ENCODE measurements around the gene CFDP1.

The CFDP1 gene

DNA sequence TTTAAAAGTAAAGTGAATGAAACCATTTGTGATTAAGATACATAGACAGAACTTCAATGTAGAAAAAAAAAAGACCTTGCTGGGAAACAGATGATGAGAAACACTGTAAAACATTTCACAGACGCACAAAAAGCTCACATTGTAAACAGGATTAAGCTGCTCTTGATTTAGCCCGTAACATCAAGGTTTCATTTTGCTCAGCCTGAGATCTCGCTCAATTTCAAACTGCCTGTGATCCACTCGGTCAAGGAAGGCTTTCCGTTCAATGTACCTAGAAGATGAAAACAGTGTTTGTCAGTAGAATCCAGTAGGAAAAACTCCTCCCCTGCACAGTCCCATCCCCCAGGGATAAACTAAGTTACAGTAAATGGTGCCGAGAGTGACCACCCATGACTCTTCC is 139.5 kb downstream of the CFDP1 start:
- Histone ChIP-seq H3K4me3 (ENCODE audit: control insufficient read depth in 1 of 7, extremely low read depth in 1 of 7, insufficient read depth in 4 of 7, low read depth in 2 of 7, low read length in 6 of 7) (no peak overlapping the region), H3K27ac (ENCODE audit: insufficient read depth in 1 of 2, low read depth in 1 of 2, low read length in 2 of 2, poor library complexity in 1 of 2, severe bottlenecking in 2 of 2) (no peak overlapping the region), H3K4me1 (ENCODE audit: control extremely low read depth in 1 of 4, control insufficient read depth in 4 of 4, insufficient read depth in 4 of 4, low read length in 3 of 4) (no peaks in the 10 kb centered on the region), H3K36me3 (ENCODE audit: control insufficient read depth in 4 of 4, insufficient read depth in 4 of 4, low read length in 3 of 4) (peaks cover 9 to 63% (median 35%) of the 10 kb centered on the region in 4 experiments), H3K27me3 (replicated peaks in 2 of 5; ENCODE audit: control insufficient read depth in 4 of 5, insufficient read depth in 5 of 5, low read length in 4 of 5) (peaks cover 0 to 10% (median 8%) of the 10 kb centered on the region in 5 experiments), H3K9me3 (ENCODE audit: control extremely low read depth in 1 of 5, control insufficient read depth in 4 of 5, insufficient read depth in 2 of 5, low read depth in 1 of 5, low read length in 4 of 5) (no peaks in the 10 kb centered on the region)
- WGBS (ENCODE audit: insufficient coverage) = 100% methylated on average over 6 of the region's 6 CpGs
- DNase-seq = no peak
- ChIA-PET CTCF (interaction anchor here (1.6 kb wide), 1 partner anchor 12 kb away, joined by 6 read pairs; no protein-coding TSS in a partner anchor), POLR2A (no interaction called here)

DNA sequence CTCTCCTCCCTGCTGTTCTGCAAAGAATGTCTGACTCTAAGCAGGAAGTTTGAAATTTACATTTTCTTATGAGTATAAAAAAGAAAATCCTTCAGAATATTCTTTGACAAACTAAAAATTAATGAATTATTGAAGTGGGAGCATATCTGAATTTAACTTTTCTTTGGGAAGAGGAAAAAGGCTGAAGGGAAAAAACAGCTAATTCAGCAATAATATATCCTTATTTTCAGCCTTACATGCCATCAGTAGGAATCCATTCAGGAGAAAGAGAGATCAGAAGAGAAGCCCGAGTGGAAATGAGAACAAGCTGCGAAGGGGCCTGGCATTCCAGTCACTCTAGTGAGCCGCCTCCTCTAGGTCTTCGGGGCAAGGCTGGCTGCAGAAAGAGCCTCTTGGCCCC is 140.1 kb downstream of the CFDP1 start:
- ChIA-PET POLR2A (no interaction called here), CTCF (no interaction called here)
- Histone ChIP-seq H3K4me3 (ENCODE audit: control insufficient read depth in 1 of 7, extremely low read depth in 1 of 7, insufficient read depth in 4 of 7, low read depth in 2 of 7, low read length in 6 of 7) (no peak overlapping the region), H3K4me1 (ENCODE audit: control extremely low read depth in 1 of 4, control insufficient read depth in 4 of 4, insufficient read depth in 4 of 4, low read length in 3 of 4) (no peaks in the 10 kb centered on the region), H3K27ac (ENCODE audit: insufficient read depth in 1 of 2, low read depth in 1 of 2, low read length in 2 of 2, poor library complexity in 1 of 2, severe bottlenecking in 2 of 2) (no peak overlapping the region), H3K27me3 (replicated peaks in 2 of 5; ENCODE audit: control insufficient read depth in 4 of 5, insufficient read depth in 5 of 5, low read length in 4 of 5) (peaks cover 0 to 10% (median 8%) of the 10 kb centered on the region in 5 experiments), H3K36me3 (ENCODE audit: control insufficient read depth in 4 of 4, insufficient read depth in 4 of 4, low read length in 3 of 4) (peaks cover 9 to 61% (median 32%) of the 10 kb centered on the region in 4 experiments), H3K9me3 (ENCODE audit: control extremely low read depth in 1 of 5, control insufficient read depth in 4 of 5, insufficient read depth in 2 of 5, low read depth in 1 of 5, low read length in 4 of 5) (no peaks in the 10 kb centered on the region)
- no peak for DNase-seq
- WGBS (ENCODE audit: insufficient coverage) = 69% methylated on average over 3 of the region's 4 CpGs

GRCh38 chr16:75292691-75293090 is 140.6 kb downstream of the CFDP1 start:
- peaks cover 9 to 64% (median 31%) of the 10 kb centered on the region in 4 experiments for H3K36me3 ChIP-seq (ENCODE audit: control insufficient read depth in 4 of 4, insufficient read depth in 4 of 4, low read length in 3 of 4)
- POLR2A ChIA-PET = no interaction called here
- no peak overlapping the region for H3K27ac ChIP-seq (ENCODE audit: insufficient read depth in 1 of 2, low read depth in 1 of 2, low read length in 2 of 2, poor library complexity in 1 of 2, severe bottlenecking in 2 of 2)
- WGBS (ENCODE audit: insufficient coverage) = 100% methylated on average over 3 of the region's 3 CpGs
- no peaks in the 10 kb centered on the region for H3K4me1 ChIP-seq (ENCODE audit: control extremely low read depth in 1 of 4, control insufficient read depth in 4 of 4, insufficient read depth in 4 of 4, low read length in 3 of 4)
- no peak for DNase-seq
- CTCF ChIA-PET = no interaction called here
- no peak overlapping the region for H3K4me3 ChIP-seq (ENCODE audit: control insufficient read depth in 1 of 7, extremely low read depth in 1 of 7, insufficient read depth in 4 of 7, low read depth in 2 of 7, low read length in 6 of 7)
- H3K27me3 ChIP-seq (replicated peaks in 2 of 5; ENCODE audit: control insufficient read depth in 4 of 5, insufficient read depth in 5 of 5, low read length in 4 of 5) = peaks cover 0 to 10% (median 8%) of the 10 kb centered on the region in 5 experiments
- no peaks in the 10 kb centered on the region for H3K9me3 ChIP-seq (ENCODE audit: control extremely low read depth in 1 of 5, control insufficient read depth in 4 of 5, insufficient read depth in 2 of 5, low read depth in 1 of 5, low read length in 4 of 5)

- Histone ChIP-seq H3K36me3 (ENCODE audit: control insufficient read depth in 4 of 4, insufficient read depth in 4 of 4, low read length in 3 of 4) (peaks cover 5 to 53% (median 21%) of the 10 kb centered on the region in 4 experiments), H3K27ac (ENCODE audit: insufficient read depth in 1 of 2, low read depth in 1 of 2, low read length in 2 of 2, poor library complexity in 1 of 2, severe bottlenecking in 2 of 2) (no peak overlapping the region), H3K9me3 (ENCODE audit: control extremely low read depth in 1 of 5, control insufficient read depth in 4 of 5, insufficient read depth in 2 of 5, low read depth in 1 of 5, low read length in 4 of 5) (peaks cover 0 to 6% (median 4%) of the 10 kb centered on the region in 5 experiments), H3K4me3 (ENCODE audit: control insufficient read depth in 1 of 7, extremely low read depth in 1 of 7, insufficient read depth in 4 of 7, low read depth in 2 of 7, low read length in 6 of 7) (no peak overlapping the region), H3K4me1 (ENCODE audit: control extremely low read depth in 1 of 4, control insufficient read depth in 4 of 4, insufficient read depth in 4 of 4, low read length in 3 of 4) (no peaks in the 10 kb centered on the region), H3K27me3 (replicated peaks in 2 of 5; ENCODE audit: control insufficient read depth in 4 of 5, insufficient read depth in 5 of 5, low read length in 4 of 5) (peaks cover 0 to 7% (median 0%) of the 10 kb centered on the region in 5 experiments)
- no peak for DNase-seq
- CTCF ChIA-PET = no interaction called here
- POLR2A ChIA-PET = no interaction called here
Observed at GRCh38 chr16:75289189-75289588, 144.1 kb downstream of the CFDP1 start.

DNA sequence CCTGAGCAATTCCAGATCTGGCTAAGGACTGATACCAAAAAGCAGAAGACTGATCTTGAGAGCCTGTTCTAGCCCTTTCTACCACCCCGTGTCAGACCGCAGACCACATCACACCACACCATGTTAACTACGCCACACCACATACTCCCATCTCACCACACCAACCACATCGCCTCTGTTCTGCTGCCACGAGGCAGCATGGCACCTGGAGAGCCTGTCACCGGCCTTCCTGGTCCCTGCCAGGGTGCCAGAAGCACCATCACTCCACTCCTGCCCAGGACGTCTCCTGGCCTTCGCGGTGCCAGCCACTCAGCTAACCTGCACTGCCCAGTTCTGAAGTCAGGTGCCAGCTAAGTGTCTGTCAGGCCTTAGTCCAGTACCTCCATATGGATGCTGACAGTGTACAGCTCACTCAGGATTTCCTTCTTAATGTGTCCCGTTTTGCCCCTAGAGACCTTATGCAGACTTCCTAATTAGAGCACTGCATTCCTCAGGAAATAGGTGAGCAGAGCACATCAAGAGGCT is 144.6 kb downstream of the CFDP1 start:
- Histone ChIP-seq H3K9me3 (ENCODE audit: control extremely low read depth in 1 of 5, control insufficient read depth in 4 of 5, insufficient read depth in 2 of 5, low read depth in 1 of 5, low read length in 4 of 5) (peaks cover 0 to 6% (median 4%) of the 10 kb centered on the region in 5 experiments), H3K36me3 (ENCODE audit: control insufficient read depth in 4 of 4, insufficient read depth in 4 of 4, low read length in 3 of 4) (peaks cover 5 to 47% (median 19%) of the 10 kb centered on the region in 4 experiments), H3K4me1 (ENCODE audit: control extremely low read depth in 1 of 4, control insufficient read depth in 4 of 4, insufficient read depth in 4 of 4, low read length in 3 of 4) (no peaks in the 10 kb centered on the region), H3K27me3 (replicated peaks in 2 of 5; ENCODE audit: control insufficient read depth in 4 of 5, insufficient read depth in 5 of 5, low read length in 4 of 5) (peaks cover 0 to 7% (median 0%) of the 10 kb centered on the region in 5 experiments), H3K27ac (ENCODE audit: insufficient read depth in 1 of 2, low read depth in 1 of 2, low read length in 2 of 2, poor library complexity in 1 of 2, severe bottlenecking in 2 of 2) (no peak overlapping the region), H3K4me3 (ENCODE audit: control insufficient read depth in 1 of 7, extremely low read depth in 1 of 7, insufficient read depth in 4 of 7, low read depth in 2 of 7, low read length in 6 of 7) (no peak overlapping the region)
- CTCF ChIA-PET = interaction anchor here (0.9 kb wide), 1 partner anchor 55 kb away, joined by 3 read pairs; no protein-coding TSS in a partner anchor
- peak; percentile 14 to 40 (median 35) for DNase-seq
- WGBS (ENCODE audit: insufficient coverage) = 89% methylated on average over 10 of the region's 10 CpGs
- POLR2A ChIA-PET = no interaction called here

- Histone ChIP-seq H3K4me1 (ENCODE audit: control extremely low read depth in 1 of 4, control insufficient read depth in 4 of 4, insufficient read depth in 4 of 4, low read length in 3 of 4) (no peaks in the 10 kb centered on the region), H3K4me3 (ENCODE audit: control insufficient read depth in 1 of 7, extremely low read depth in 1 of 7, insufficient read depth in 4 of 7, low read depth in 2 of 7, low read length in 6 of 7) (no peak overlapping the region), H3K27me3 (replicated peaks in 2 of 5; ENCODE audit: control insufficient read depth in 4 of 5, insufficient read depth in 5 of 5, low read length in 4 of 5) (peaks cover 0 to 7% (median 0%) of the 10 kb centered on the region in 5 experiments), H3K36me3 (ENCODE audit: control insufficient read depth in 4 of 4, insufficient read depth in 4 of 4, low read length in 3 of 4) (peaks cover 5 to 43% (median 15%) of the 10 kb centered on the region in 4 experiments), H3K9me3 (ENCODE audit: control extremely low read depth in 1 of 5, control insufficient read depth in 4 of 5, insufficient read depth in 2 of 5, low read depth in 1 of 5, low read length in 4 of 5) (peaks cover 0 to 6% (median 4%) of the 10 kb centered on the region in 5 experiments), H3K27ac (ENCODE audit: insufficient read depth in 1 of 2, low read depth in 1 of 2, low read length in 2 of 2, poor library complexity in 1 of 2, severe bottlenecking in 2 of 2) (no peak overlapping the region)
- CTCF ChIA-PET = interaction anchor here (0.9 kb wide), 1 partner anchor 55 kb away, joined by 3 read pairs; no protein-coding TSS in a partner anchor
- POLR2A ChIA-PET = no interaction called here
- DNase-seq = no peak
- 90% methylated on average over 4 of the region's 7 CpGs for WGBS (ENCODE audit: insufficient coverage)
Observed at GRCh38 chr16:75288181-75288580, 145.1 kb downstream of the CFDP1 start.

DNA sequence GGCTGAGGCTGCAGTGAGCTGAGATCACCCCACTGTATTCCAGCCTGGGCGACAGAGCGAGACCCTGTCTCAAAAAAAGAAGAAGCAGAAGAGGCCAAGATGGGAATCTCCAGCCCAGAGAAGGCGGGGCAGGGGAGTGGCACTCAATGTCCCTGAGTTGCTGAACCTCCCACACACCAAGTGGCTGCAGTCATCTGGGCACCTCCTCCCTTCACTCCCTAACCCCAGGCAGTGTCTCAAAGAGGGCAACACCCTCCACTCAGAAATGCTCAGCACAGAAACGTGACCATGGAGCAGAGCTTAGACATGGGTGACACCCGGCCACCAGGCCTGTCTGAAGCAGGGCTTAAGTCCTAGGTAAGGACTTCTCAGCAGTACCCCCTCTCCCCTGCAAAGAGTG is 145.6 kb downstream of the CFDP1 start:
- WGBS (ENCODE audit: insufficient coverage) = 93% methylated on average over 3 of the region's 5 CpGs
- Histone ChIP-seq H3K9me3 (ENCODE audit: control extremely low read depth in 1 of 5, control insufficient read depth in 4 of 5, insufficient read depth in 2 of 5, low read depth in 1 of 5, low read length in 4 of 5) (peaks cover 0 to 6% (median 4%) of the 10 kb centered on the region in 5 experiments), H3K27me3 (replicated peaks in 2 of 5; ENCODE audit: control insufficient read depth in 4 of 5, insufficient read depth in 5 of 5, low read length in 4 of 5) (peaks cover 0 to 7% (median 0%) of the 10 kb centered on the region in 5 experiments), H3K4me3 (ENCODE audit: control insufficient read depth in 1 of 7, extremely low read depth in 1 of 7, insufficient read depth in 4 of 7, low read depth in 2 of 7, low read length in 6 of 7) (no peak overlapping the region), H3K4me1 (ENCODE audit: control extremely low read depth in 1 of 4, control insufficient read depth in 4 of 4, insufficient read depth in 4 of 4, low read length in 3 of 4) (no peaks in the 10 kb centered on the region), H3K27ac (ENCODE audit: insufficient read depth in 1 of 2, low read depth in 1 of 2, low read length in 2 of 2, poor library complexity in 1 of 2, severe bottlenecking in 2 of 2) (no peak overlapping the region), H3K36me3 (ENCODE audit: control insufficient read depth in 4 of 4, insufficient read depth in 4 of 4, low read length in 3 of 4) (peaks cover 2 to 38% (median 11%) of the 10 kb centered on the region in 4 experiments)
- no peak for DNase-seq
- ChIA-PET POLR2A (no interaction called here), CTCF (interaction anchor here (0.9 kb wide), 1 partner anchor 54 kb away, joined by 3 read pairs; no protein-coding TSS in a partner anchor)

All from common myeloid progenitor, CD34-positive (primary cell).